ENCODE measurements around the gene PARD3. TPM values are rescaled to one million over a fixed set of nuclear protein-coding genes. Genes with fewer than 3 reads are reported as not detected.

The PARD3 gene
- total RNA-seq, 1 experiment from 2014 or later = 61.9 TPM

DNA sequence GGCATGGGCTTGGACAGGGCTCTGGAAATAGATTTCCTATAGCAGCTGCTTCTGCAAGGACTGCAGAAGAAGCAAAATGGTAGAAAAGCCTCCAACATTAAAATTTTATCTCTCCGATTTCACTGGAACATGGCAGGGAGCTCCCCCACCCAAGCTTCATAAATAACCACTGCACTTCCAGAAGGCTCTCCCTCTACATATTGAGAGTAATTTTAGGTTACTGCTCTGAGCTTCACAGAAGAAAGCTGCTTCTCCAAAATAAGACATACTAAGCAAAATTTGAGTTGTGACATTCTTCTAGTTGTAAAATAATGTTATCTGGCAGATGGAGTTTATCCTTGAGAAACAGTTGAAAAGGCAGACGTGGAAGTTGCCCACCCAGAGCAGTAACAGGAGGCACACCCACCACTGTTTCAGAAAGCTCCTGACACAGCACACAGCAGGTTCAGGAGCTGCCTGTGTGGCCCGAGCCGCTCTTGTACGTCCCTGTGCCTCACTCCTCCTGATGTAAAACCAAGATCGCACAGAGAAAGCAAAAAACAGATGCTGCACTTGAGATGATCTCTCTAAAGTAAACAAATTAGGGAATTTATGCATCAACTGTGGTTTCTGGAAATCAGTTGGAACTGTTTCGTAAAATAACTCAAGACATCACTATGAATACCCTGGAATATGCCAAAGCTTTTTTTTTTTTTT, 621.0 kb downstream of the PARD3 start:
- in situ Hi-C loops (cut with HindIII; ENCODE audit: low sequenced_read_pairs) = no loop called here
- no peak for DNase-seq (ENCODE audit: low spot score)

DNA sequence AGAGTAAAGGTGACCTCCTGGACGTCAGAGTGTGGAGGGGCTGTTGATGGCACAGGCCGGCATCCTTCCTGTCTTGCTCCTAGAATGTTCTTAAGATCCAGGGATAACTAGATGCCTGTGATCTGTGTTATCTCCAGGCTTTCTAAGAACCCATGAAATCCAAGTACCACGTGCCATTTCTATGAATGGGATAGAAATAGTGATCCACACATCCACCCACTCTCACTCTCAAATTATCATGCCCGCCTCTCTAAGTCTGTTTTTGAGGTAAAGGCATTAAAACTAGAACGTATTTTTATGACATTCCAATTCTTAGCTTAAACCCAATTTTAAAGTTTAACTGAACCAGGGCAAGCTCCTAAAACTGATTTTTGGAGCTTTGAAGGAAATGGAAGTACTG, 622.5 kb downstream of the PARD3 start:
- in situ Hi-C loops (cut with HindIII; ENCODE audit: low sequenced_read_pairs) = no loop called here
- no peak for DNase-seq (ENCODE audit: low spot score)

DNA sequence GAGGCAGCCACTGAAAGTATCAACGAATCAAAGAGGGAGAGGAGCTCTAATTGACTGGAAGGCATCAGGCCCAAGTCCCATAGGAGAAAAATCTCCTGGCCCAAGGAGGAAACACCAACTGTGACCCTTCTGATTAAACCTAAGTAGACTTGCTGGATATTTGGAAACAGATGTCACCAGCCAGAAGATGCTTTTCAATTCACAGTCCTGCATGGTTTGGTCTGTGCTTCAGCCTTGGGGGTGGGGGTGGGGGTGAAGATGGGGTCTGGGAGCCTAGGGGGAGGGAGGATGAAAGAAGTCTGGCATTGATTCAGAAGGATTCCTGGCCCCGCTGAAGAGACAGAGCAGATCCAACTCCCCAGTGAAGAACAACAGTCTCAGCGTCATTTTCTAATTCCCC, 623.7 kb downstream of the PARD3 start:
- in situ Hi-C loops (cut with HindIII; ENCODE audit: low sequenced_read_pairs) = no loop called here
- DNase-seq (ENCODE audit: low spot score) = no peak

DNA sequence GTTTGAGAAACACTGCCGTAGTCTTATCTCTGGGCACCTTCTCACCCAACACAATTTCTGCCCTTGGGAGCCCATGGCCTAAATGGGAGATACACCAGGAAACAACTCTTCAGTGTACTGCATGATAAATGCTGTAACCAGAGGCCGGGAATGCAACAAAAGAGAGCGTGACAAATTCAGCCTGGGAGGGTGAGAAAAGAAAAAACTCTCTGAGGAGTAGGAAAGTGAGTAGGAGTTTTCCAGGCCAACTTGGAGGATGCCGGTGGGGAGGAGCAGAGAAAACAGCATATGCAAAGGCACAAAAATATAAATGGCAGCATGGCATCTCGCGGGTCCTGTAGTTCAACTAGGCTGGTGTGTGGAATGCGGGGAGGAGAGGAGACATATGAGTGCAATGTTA, 624.5 kb downstream of the PARD3 start:
- DNase-seq (ENCODE audit: low spot score) = no peak
- in situ Hi-C loops (cut with HindIII; ENCODE audit: low sequenced_read_pairs) = no loop called here

DNA sequence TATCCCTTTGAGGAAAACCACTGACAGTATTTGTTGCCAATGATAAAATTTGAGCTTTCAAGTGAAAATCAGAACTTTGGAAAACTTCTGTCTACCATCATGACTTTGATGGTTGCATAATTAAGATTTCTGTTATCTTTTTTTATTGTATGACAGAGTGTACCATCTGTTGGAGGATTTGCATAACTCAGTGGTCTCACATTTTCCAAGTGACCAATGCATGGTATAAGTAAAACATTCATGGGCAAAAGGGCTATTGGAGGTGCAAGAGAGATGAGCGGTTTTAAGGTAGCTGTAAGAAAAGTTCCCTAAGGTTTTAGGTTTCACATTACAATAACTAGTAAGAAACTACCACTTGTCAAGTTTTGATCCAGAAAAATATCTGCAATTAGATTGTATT, 625.3 kb downstream of the PARD3 start:
- in situ Hi-C loops (cut with HindIII; ENCODE audit: low sequenced_read_pairs) = no loop called here
- DNase-seq (ENCODE audit: low spot score) = no peak

DNA sequence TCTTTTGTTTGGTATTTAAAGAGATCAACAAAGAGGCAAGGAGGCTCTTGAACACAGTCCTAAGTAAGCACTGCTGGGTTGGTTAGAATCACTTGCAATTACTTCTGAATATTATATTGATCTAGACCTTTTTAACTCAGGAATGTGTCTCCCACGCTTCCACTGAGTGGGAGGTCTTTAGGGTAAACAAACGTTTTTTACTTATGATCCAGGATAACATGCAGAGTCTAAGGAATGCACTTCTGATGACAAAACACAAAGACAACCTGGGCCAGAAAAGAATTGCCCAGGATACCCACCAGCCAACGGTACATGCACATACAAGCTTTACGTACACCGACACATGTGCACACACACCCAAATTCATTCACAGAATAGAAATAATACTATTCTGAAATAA, 626.9 kb downstream of the PARD3 start:
- DNase-seq (ENCODE audit: low spot score) = no peak
- in situ Hi-C loops (cut with HindIII; ENCODE audit: low sequenced_read_pairs) = no loop called here

DNA sequence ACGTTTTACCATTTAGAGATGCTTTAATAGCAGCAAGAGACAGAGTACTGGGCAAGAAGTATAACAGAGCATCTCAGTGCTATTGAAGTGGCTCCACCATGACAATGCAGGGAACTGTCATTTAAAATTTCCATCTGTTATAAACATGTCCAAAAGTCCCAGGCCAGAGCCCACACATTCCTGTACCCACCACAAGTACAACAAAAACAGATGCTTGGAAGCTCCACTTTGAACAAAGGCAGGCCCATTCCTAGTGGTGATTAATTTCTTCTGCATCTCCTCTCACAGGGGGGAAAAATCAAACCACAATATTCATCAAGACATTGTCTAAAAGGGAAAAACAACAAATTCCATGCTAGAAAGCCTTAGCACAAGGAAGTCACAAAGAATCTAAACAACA, 627.9 kb downstream of the PARD3 start:
- no peak for DNase-seq (ENCODE audit: low spot score)
- in situ Hi-C loops (cut with HindIII; ENCODE audit: low sequenced_read_pairs) = no loop called here

DNA sequence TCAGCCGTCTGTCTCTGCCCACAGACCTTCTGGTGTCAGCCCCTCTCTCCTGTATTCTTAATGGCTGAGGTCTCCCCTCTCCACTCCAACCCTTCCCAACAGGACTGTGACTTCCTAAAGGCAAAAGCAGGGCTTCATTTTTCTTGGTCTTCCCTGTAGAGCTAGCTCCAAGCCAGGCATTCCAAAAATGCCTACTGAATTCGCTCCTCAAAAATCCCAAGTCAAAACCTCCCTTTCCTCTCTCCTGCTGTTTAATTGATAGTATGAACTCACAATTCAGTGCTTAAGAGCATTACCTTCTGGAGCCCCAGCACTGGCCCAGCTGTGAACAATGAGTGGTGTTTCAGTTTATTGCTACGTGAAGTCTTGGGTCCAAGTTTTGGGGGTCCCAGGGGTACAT, 628.4 kb downstream of the PARD3 start:
- DNase-seq (ENCODE audit: low spot score) = no peak
- in situ Hi-C loops (cut with HindIII; ENCODE audit: low sequenced_read_pairs) = no loop called here

DNA sequence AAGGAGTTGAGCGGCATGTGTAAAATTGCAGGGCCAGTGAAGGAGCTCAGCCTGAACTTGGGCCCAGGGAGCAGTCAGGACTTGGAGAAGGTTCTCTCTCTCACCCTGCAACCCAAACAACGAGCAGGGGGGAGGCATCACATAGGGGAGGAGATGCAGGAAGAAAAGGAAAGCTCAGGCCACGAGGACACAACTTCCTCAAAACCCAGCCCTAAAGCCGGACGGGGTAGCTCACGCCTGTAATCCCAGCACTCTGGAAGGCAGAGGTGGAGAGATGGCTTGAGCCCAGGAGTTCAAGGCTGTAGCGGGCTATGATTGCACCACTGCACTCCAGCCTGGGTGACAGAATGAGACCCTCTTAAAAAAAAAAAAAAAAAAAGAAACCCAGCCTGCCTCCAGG, 629.1 kb downstream of the PARD3 start:
- DNase-seq (ENCODE audit: low spot score) = no peak
- in situ Hi-C loops (cut with HindIII; ENCODE audit: low sequenced_read_pairs) = no loop called here

DNA sequence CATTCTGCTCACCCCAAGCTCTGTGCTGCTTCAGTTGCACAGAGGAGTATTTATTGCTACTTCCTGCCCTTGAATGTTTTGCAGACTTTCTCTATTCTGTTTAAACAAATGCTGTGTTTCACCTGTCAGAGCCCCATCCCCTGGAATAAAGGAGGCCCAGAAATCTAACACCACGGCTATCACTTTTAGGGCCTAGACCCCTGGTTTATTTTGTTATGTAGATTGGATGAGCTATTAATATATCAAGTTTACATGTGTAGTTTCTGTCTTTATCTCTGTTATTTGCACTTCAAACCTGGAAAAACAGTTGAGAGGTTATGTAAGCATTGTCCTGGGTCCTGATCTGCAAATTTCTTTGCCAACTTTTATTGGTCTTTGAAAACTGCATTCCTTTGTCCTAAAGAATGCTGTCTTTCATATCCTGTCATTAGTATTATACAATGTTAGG, 630.1 kb downstream of the PARD3 start:
- no peak for DNase-seq (ENCODE audit: low spot score)
- in situ Hi-C loops (cut with HindIII; ENCODE audit: low sequenced_read_pairs) = no loop called here

DNA sequence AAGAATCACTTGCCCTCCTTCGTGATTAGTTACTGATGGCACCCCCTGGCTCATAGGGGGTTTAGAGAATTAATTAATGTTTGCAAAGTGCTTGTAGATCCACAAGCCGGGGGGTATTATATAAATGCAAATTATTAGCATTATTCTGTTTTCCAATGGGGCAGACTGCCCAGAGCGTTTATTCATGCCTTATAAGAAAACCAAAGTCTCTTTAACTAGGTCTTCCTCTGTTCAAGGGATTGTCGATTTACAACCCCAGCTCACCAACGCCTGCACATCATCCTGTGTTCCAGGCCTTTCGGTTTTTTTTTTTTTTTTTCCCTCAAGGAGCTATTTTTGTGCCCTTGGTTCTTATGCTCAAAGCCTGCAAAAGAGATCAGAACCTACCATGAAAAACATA, 630.7 kb downstream of the PARD3 start:
- no peak for DNase-seq (ENCODE audit: low spot score)
- in situ Hi-C loops (cut with HindIII; ENCODE audit: low sequenced_read_pairs) = no loop called here

DNA sequence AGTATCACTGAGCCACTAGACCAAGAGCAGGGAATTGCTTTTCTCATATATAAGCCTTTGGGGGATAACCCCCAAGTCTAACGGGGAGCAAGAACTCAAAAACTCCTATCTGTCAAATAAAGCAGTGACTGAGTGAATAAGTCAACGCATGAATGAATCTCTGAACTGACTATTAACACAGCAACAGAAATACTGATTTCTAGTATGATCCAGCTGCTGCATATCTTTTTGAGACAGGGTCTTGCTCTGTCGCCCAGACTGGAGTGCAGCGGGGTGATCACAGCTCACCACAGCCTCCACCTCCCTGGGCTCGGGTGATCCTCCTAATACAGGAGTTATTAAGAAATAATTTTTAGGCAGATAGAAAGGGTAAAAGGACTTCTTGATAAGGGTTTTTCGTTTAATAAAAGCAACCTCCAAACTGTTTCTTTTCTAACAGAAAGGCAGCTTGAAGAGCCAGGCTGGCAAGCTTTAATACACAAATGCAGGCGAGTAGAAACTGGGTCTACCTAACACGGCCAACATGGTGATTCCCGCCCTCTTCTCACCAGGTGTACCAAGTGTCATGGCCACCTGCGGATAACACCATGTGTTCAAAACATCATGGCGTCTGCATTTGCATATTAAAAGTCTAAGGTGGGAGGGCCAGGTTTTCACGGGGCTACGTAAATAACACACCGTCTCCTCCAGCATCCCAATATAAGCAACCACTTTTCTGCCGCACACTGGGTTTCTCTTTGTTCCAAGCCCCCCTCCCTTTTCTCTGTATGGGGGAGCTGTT, 631.9 kb downstream of the PARD3 start:
- in situ Hi-C loops (cut with HindIII; ENCODE audit: low sequenced_read_pairs) = no loop called here

DNA sequence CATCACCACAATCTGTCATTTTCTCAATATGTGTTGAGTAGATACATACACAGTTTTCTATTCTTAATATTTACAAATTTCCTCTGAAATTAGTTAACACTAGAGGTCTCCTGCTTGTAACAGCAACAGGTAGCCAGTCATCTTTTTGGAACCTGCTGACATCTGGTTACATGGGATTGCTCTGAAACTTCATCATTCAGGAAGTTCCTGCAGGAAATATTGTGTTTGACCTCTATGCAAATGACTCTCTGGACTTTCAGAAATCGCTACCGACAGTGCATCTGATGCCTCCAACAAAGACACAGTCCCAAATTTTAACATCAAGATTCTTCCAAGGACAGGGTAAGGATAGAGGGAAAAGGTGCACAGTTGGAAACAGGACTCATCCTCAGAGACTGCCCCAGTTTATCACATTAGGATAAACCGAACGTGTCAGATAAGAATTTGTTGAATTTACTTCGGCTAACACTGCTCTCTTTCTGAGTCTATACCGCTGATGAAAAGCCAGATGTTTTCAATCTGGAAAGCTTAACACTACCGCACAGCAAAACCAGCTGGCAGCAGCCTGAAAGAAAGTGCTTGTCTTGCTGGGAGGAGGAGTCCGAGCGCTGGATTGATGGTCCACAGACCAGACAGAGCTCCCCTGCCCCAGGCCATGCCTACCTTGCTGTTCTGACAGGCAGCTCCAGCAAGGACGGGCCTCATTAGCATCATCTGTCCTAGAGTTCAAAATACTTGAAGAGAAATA, 633.4 kb downstream of the PARD3 start:
- DNase-seq (ENCODE audit: low spot score) = no peak
- in situ Hi-C loops (cut with HindIII; ENCODE audit: low sequenced_read_pairs) = no loop called here

More for the DNA sequence above, 631.9 kb downstream of the PARD3 start:
- DNase-seq (ENCODE audit: low spot score) = no peak

DNA sequence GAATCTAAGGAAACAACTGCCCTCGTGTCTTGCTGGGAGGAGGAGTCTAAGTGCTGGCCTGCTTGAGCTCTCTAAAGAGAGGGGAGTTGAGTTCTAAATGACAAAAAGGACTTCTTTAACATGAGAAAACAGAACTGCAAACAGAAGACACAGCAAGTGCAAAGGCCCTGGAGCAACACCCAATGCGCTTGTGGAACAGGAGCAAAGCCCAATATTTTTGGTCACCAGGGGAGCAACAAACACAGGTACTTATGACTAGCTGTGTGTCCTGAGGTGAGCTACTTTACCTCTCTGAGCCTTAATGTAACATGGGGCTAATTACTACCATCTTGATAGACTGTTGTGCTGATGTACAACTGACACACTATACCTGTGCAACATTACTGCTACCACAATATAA, 634.3 kb downstream of the PARD3 start:
- DNase-seq (ENCODE audit: low spot score) = no peak
- in situ Hi-C loops (cut with HindIII; ENCODE audit: low sequenced_read_pairs) = no loop called here

DNA sequence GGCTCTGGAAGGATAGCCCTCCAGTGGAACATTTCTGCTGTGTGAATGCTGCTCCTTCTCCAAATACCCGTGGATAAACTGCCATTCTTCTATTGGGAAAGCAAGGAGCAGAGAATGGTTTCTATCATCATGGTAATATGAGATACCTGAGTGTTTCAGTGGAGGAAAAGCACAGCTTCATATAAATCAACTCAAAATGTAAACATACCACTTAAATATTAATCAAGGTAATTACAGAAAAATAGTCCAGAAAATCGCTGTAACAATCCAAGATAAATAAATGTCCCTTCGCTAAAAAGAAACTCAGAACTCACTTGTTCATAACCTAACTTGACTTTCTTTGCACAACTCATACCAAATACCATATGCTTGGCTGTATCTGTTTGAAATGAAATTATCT, 635.8 kb downstream of the PARD3 start:
- in situ Hi-C loops (cut with HindIII; ENCODE audit: low sequenced_read_pairs) = no loop called here
- no peak for DNase-seq (ENCODE audit: low spot score)

DNA sequence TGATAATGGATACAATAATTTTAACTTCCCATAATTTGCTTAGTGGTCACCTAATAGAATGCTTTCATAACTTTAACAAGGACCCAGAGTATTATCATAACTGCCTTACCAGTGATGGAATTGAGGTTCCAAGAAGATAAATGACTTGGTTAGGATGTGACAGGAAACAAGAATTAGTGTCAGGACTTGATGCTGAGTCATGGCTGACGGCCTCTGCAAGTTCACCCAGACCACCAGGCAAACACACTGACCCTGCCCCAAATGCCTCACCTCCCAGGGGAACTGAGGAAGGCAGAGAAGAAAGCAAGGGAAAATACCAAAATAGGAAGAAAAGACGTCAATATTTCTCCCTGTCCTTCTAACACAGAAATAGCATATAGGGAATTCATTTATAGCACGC, 636.3 kb downstream of the PARD3 start:
- in situ Hi-C loops (cut with HindIII; ENCODE audit: low sequenced_read_pairs) = no loop called here
- no peak for DNase-seq (ENCODE audit: low spot score)

DNA sequence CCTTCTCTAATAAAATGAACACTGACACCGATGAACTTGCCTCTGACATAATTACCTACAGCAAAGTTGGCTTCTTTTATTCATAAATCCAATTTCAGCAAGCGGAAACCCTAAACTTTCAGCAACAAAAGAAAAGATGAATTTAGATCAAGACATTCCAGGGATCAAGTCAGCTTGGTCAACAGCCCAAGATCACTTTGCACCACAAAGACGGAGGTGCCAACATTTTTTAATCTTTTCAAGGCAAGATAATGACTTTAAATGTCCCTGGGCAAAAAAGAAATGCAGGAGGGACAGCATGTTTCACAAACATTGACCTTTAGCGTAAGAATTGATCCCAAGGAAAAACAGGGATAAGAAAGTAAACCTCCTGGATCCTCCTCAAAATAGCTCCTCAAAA, 636.9 kb downstream of the PARD3 start:
- no peak for DNase-seq (ENCODE audit: low spot score)
- in situ Hi-C loops (cut with HindIII; ENCODE audit: low sequenced_read_pairs) = no loop called here

DNA sequence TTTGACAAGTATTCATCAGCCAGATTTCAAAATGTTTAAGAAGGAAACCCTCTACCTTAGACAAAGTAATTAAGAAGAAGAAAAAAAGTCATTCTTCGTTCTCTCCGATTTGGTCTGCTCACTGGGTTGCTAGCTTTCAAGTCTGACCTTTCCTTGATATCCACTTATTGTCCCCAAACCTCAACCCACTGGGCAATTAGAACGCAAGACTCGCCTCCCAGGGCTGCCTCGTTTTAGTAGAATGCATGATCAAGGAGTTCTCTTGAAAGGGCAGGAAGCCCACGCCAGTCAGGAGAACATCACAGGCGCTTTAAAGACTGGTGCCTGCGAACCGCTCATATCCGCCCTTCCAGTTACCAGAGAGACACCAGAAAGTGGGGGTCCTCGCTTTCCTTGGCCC, 637.7 kb downstream of the PARD3 start:
- in situ Hi-C loops (cut with HindIII; ENCODE audit: low sequenced_read_pairs) = no loop called here
- no peak for DNase-seq (ENCODE audit: low spot score)

DNA sequence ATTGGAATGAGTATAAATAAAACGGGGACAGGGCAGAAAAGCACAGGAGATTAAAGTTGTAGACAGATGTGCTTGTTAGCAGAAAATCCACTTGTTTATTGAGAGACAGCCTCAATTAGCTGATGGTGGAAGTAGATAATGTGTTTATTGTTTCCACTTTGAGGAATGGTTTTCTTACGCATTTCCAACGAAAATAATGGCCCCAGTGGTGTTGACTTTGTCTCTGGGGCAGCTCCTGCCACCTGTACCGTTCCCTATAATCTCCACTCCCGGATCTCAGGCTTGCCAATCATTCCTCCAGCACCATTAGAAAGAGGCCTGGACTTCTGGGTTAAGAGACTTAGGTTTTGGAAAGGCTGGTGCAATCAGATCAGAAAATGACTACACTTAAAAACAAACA, 638.7 kb downstream of the PARD3 start:
- DNase-seq (ENCODE audit: low spot score) = no peak
- in situ Hi-C loops (cut with HindIII; ENCODE audit: low sequenced_read_pairs) = no loop called here

DNA sequence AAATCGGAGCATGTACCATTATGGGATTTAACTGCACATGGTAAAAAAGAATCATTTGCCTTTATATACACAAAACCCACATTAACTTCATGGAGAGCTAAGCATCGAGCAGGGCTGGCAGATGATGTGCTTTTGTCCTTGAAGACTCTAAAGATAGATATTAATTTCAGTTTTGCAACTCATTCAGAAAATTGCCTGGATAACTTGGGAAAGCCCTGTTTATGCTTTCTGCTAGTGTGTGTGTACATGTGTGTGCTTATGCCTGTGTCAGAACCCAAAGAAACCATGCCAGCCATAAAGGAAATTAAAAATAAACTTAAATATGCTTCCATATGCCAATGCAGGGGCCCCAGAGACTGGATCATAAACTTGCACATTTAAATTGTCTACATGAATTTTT, 640.0 kb downstream of the PARD3 start:
- no peak for DNase-seq (ENCODE audit: low spot score)
- in situ Hi-C loops (cut with HindIII; ENCODE audit: low sequenced_read_pairs) = no loop called here

Measured in G401 (cell line).